ENCODE measurements around the gene TTBK2.

The TTBK2 gene

GRCh38 chr15:42695527-42696071 is 225.0 kb downstream of the TTBK2 start:
- Histone ChIP-seq H3K4me1 (ENCODE audit: low read length) (no peaks in the 10 kb centered on the region), H3K9ac (ENCODE audit: low read length) (no peak overlapping the region), H3F3A (ENCODE audit: insufficient read depth, low read length) (no peaks in the 10 kb centered on the region; the same call in 1 of the 2 replicates), H3K4me3 (ENCODE audit: low read length) (no peak overlapping the region), H4K20me1 (ENCODE audit: insufficient read depth, low read length) (no peaks in the 10 kb centered on the region), H3K27me3 (replicated peaks; ENCODE audit: insufficient read depth, low read length) (no peaks in the 10 kb centered on the region), H2AFZ (ENCODE audit: low read length) (no peak overlapping the region), H3K79me2 (ENCODE audit: low read length) (no peaks in the 10 kb centered on the region), H3K36me3 (replicated peaks; ENCODE audit: insufficient read depth, low read length) (no peaks in the 10 kb centered on the region), H3K4me2 (ENCODE audit: low read depth, low read length) (no peak overlapping the region), H3K9me2 (replicated peaks; ENCODE audit: insufficient read depth, low read length) (no peaks in the 10 kb centered on the region), H3K27ac (ENCODE audit: low read length) (no peak overlapping the region), H3K9me3 (replicated peaks; ENCODE audit: insufficient read depth, low read length) (no peaks in the 10 kb centered on the region)
- no peak for DNase-seq
- TF ChIP-seq EZH2phosphoT487 (IDR thresholded peaks at IDR 0.05; ENCODE audit: low read length) (no peak), EZH2 (optimal IDR thresholded peaks at IDR 0.05; ENCODE audit: low read depth, low read length) (no peak)
- TF ChIP-seq, protein P1, sequence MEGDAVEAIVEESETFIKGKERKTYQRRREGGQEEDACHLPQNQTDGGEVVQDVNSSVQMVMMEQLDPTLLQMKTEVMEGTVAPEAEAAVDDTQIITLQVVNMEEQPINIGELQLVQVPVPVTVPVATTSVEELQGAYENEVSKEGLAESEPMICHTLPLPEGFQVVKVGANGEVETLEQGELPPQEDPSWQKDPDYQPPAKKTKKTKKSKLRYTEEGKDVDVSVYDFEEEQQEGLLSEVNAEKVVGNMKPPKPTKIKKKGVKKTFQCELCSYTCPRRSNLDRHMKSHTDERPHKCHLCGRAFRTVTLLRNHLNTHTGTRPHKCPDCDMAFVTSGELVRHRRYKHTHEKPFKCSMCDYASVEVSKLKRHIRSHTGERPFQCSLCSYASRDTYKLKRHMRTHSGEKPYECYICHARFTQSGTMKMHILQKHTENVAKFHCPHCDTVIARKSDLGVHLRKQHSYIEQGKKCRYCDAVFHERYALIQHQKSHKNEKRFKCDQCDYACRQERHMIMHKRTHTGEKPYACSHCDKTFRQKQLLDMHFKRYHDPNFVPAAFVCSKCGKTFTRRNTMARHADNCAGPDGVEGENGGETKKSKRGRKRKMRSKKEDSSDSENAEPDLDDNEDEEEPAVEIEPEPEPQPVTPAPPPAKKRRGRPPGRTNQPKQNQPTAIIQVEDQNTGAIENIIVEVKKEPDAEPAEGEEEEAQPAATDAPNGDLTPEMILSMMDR (IDR thresholded peaks at IDR 0.05; ENCODE audit: low read length), result no peak

DNA sequence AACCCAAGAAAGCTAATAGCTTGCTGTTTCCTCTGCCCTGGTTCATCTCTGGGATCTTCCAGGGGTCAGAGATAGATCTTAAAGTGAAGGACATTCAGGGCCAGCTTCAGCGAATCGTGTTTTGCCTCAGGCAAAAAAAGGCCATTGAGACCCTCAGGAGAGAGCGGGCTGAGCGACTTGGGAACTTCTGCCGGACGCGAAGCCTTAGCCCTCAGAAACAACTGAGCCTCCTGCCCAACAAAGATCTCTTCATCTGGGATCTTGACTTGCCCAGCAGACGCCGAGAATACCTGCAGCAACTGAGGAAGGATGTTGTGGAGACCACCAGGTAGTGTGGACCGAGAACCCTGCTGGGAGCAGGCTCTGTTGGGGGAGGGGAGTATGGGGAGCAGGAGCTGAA is 226.2 kb downstream of the TTBK2 start:
- H3K9me3 ChIP-seq (replicated peaks; ENCODE audit: insufficient read depth, low read length), result no peaks in the 10 kb centered on the region
- H3F3A ChIP-seq (ENCODE audit: insufficient read depth, low read length), result no peaks in the 10 kb centered on the region; the same call in 1 of the 2 replicates
- H3K36me3 ChIP-seq (replicated peaks; ENCODE audit: insufficient read depth, low read length), result no peaks in the 10 kb centered on the region
- no peak overlapping the region for H3K4me3 ChIP-seq (ENCODE audit: low read length)
- TF ChIP-seq EZH2phosphoT487 (IDR thresholded peaks at IDR 0.05; ENCODE audit: low read length) (no peak), EZH2 (optimal IDR thresholded peaks at IDR 0.05; ENCODE audit: low read depth, low read length) (no peak)
- TF ChIP-seq, protein P1 (IDR thresholded peaks at IDR 0.05; ENCODE audit: low read length), result no peak
- H3K9me2 ChIP-seq (replicated peaks; ENCODE audit: insufficient read depth, low read length), result no peaks in the 10 kb centered on the region
- H3K9ac ChIP-seq (ENCODE audit: low read length), result no peak overlapping the region
- H3K4me1 ChIP-seq (ENCODE audit: low read length), result no peaks in the 10 kb centered on the region
- no peaks in the 10 kb centered on the region for H4K20me1 ChIP-seq (ENCODE audit: insufficient read depth, low read length)
- H3K4me2 ChIP-seq (ENCODE audit: low read depth, low read length), result no peak overlapping the region
- no peaks in the 10 kb centered on the region for H3K79me2 ChIP-seq (ENCODE audit: low read length)
- DNase-seq, result no peak
- no peak overlapping the region for H3K27ac ChIP-seq (ENCODE audit: low read length)
- H3K27me3 ChIP-seq (replicated peaks; ENCODE audit: insufficient read depth, low read length), result no peaks in the 10 kb centered on the region
- no peak overlapping the region for H2AFZ ChIP-seq (ENCODE audit: low read length)

DNA sequence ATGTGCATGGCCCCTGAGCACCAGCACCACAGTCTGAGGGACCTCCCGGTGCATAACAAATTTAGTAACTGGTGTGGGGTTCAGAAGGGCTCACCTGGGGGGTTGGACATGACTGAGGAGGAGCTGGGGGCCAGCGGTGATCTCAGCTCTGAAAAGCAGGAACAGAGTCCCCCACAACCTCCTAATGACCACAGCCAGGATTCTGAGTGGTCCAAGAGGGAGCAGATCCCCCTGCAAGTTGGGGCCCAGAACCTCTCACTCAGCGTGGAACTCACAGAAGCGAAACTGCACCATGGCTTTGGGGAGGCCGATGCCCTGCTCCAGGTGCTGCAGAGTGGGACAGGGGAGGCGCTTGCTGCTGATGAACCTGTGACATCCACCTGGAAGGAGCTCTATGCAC is 226.6 kb downstream of the TTBK2 start:
- H3K36me3 ChIP-seq (replicated peaks; ENCODE audit: insufficient read depth, low read length), result no peaks in the 10 kb centered on the region
- no peak overlapping the region for H3K9ac ChIP-seq (ENCODE audit: low read length)

More for the DNA sequence above, 226.6 kb downstream of the TTBK2 start:
- no peaks in the 10 kb centered on the region for H3K9me3 ChIP-seq (replicated peaks; ENCODE audit: insufficient read depth, low read length)
- H3K27ac ChIP-seq (ENCODE audit: low read length), result no peak overlapping the region
- H3K4me2 ChIP-seq (ENCODE audit: low read depth, low read length), result no peak overlapping the region
- H3K9me2 ChIP-seq (replicated peaks; ENCODE audit: insufficient read depth, low read length), result no peaks in the 10 kb centered on the region
- no peaks in the 10 kb centered on the region for H4K20me1 ChIP-seq (ENCODE audit: insufficient read depth, low read length)
- no peaks in the 10 kb centered on the region for H3K4me1 ChIP-seq (ENCODE audit: low read length)
- TF ChIP-seq, protein P1 (IDR thresholded peaks at IDR 0.05; ENCODE audit: low read length), result no peak
- no peak overlapping the region for H2AFZ ChIP-seq (ENCODE audit: low read length)
- no peaks in the 10 kb centered on the region; the same call in 1 of the 2 replicates for H3F3A ChIP-seq (ENCODE audit: insufficient read depth, low read length)
- H3K4me3 ChIP-seq (ENCODE audit: low read length), result no peak overlapping the region
- no peaks in the 10 kb centered on the region for H3K79me2 ChIP-seq (ENCODE audit: low read length)
- DNase-seq, result no peak
- no peaks in the 10 kb centered on the region for H3K27me3 ChIP-seq (replicated peaks; ENCODE audit: insufficient read depth, low read length)

All from MM.1S (cell line).